Endothelial cell of umbilical vein (primary cell): ENCODE results near the gene LARP1B. TPM values are rescaled to one million over a fixed set of nuclear protein-coding genes. Genes with fewer than 3 reads are reported as not detected.

Experiments
- BruUV-seq: library from RNA; stranded (reverse); fragments of 400-500 nt; replicated peaks from 2 replicates; lab custom pipeline; 2021; lab: Mats Ljungman, UMichigan
- CTCF ChIA-PET: fragments of 300-600, 350-600 bp; sonication (Branson Sonifier 250); formaldehyde crosslinking; loops from one replicate; lab custom pipeline; 2021; ENCODE audit warnings: antibody characterized with exemption, inconsistent platforms; lab: Charles Lee
- POLR2A ChIA-PET: fragments of 300-600, 350-600 bp; sonication (Branson Sonifier 250); formaldehyde crosslinking; loops from one replicate; lab custom pipeline; 2021; ENCODE audit warnings: antibody characterized with exemption, inconsistent platforms; lab: Charles Lee
- DNase-seq: peaks from one replicate; pipeline ENCODE4 v3.0.0-alpha.2; 2011; ENCODE audit warnings: low read depth, low spot score
- FAIRE-seq: peaks from 2 replicates; lab custom pipeline; 2011; peaks lifted over from hg19 to GRCh38; lab: Jason Lieb, UNC
- H2AFZ ChIP-seq: 2 replicates; pipeline ENCODE4 v1.6.0; 2012; ENCODE audit warnings: low read depth, low read length, control low read depth, inconsistent platforms
- H3K27ac ChIP-seq: 2 replicates; pipeline ENCODE4 v1.5.1; 2011; ENCODE audit warnings: low read depth, mild to moderate bottlenecking, control low read depth, low read length, moderate library complexity; ENCODE audit not compliant: insufficient read depth
- H3K27me3 ChIP-seq, 2 experiments: 2 replicates each; pipeline versions ENCODE4 v1.6.0 to v1.6.1; 2011; ENCODE audit warnings: low read length in 2 of 2, mixed read lengths in 1 of 2; ENCODE audit not compliant: control insufficient read depth in 2 of 2, insufficient read depth in 2 of 2
- H3K36me3 ChIP-seq, 2 experiments: 2 replicates in 1 of 2; 3 replicates in 1 of 2; pipeline ENCODE4 v1.5.1; 2011; ENCODE audit warnings: low read length in 2 of 2, mild to moderate bottlenecking in 1 of 2, moderate library complexity in 1 of 2; ENCODE audit not compliant: control insufficient read depth in 2 of 2, insufficient read depth in 2 of 2; ENCODE audit errors: extremely low read depth in 1 of 2
- H3K4me1 ChIP-seq: 3 replicates; pipeline ENCODE4 v1.5.1; 2011; ENCODE audit warnings: mild to moderate bottlenecking, low read length; ENCODE audit not compliant: control insufficient read depth, insufficient read depth; ENCODE audit errors: extremely low read depth
- H3K4me2 ChIP-seq: 2 replicates; pipeline ENCODE4 v1.6.1; 2011; ENCODE audit warnings: low read length, control low read depth, mixed read lengths; ENCODE audit not compliant: insufficient read depth
- H3K4me3 ChIP-seq, 3 experiments: fragments of 200-600 bp in 1 of 3; sonication (generic), shearing (Covaris generic) in 1 of 3; replicated peaks in 1 of 3; 2 replicates each; pipeline ENCODE4 v1.5.1; 2011 to 2016; ENCODE audit warnings: control low read depth in 3 of 3, low read length in 3 of 3, mild to moderate bottlenecking in 2 of 3, inconsistent platforms in 1 of 3, low read depth in 1 of 3, moderate library complexity in 1 of 3; ENCODE audit not compliant: insufficient read depth in 1 of 3
- H3K79me2 ChIP-seq: 2 replicates; pipeline ENCODE4 v1.6.0; 2012; ENCODE audit warnings: low read length, inconsistent platforms; ENCODE audit not compliant: control insufficient read depth, insufficient read depth
- H3K9ac ChIP-seq: replicated peaks from 2 replicates; pipeline ENCODE3; 2011; ENCODE audit warnings: low read length, control low read depth; ENCODE audit not compliant: insufficient read depth; ENCODE audit errors: extremely low read depth
- H3K9me1 ChIP-seq: replicated peaks from 3 replicates; pipeline ENCODE4 v1.6.0; 2011; ENCODE audit warnings: mild to moderate bottlenecking, low read length; ENCODE audit not compliant: control insufficient read depth, insufficient read depth; ENCODE audit errors: extremely low read depth
- H3K9me3 ChIP-seq: replicated peaks from 2 replicates; pipeline ENCODE4 v1.5.1; 2012; ENCODE audit warnings: low read length, inconsistent platforms; ENCODE audit not compliant: control insufficient read depth, insufficient read depth
- H4K20me1 ChIP-seq: replicated peaks from 2 replicates; pipeline ENCODE3; 2011; ENCODE audit warnings: mild to moderate bottlenecking, low read length; ENCODE audit not compliant: control insufficient read depth, insufficient read depth; ENCODE audit errors: extremely low read depth
- CTCF ChIP-seq, 2 donors: IDR thresholded peaks; 1 replicate in 1 of 2; 2 replicates in 1 of 2; pipeline ENCODE4 v1.5.1; 2011; ENCODE audit warnings: low read length in 2 of 2, mild to moderate bottlenecking in 2 of 2, moderate library complexity in 2 of 2, control low read depth in 1 of 2, inconsistent platforms in 1 of 2, low read depth in 1 of 2; ENCODE audit not compliant: insufficient read depth in 1 of 2; ENCODE audit errors: extremely low read depth in 1 of 2
- EZH2 ChIP-seq: IDR thresholded peaks from 2 replicates; pipeline ENCODE4 v1.6.1; 2012; ENCODE audit warnings: borderline replicate concordance, low read depth, mild to moderate bottlenecking, moderate library complexity, low read length, inconsistent platforms; ENCODE audit not compliant: severe bottlenecking
- FOS ChIP-seq: IDR thresholded peaks from 2 replicates; pipeline ENCODE4 v1.6.1; 2011; ENCODE audit warnings: mild to moderate bottlenecking, low read length, moderate library complexity, borderline replicate concordance; ENCODE audit not compliant: insufficient read depth
- GATA2 ChIP-seq: IDR thresholded peaks from 2 replicates; pipeline ENCODE4 v1.7.0; 2011; ENCODE audit warnings: low read depth, mild to moderate bottlenecking, moderate library complexity, mixed read lengths, low read length; ENCODE audit not compliant: insufficient read length, insufficient read depth
- JUN ChIP-seq: IDR thresholded peaks from 2 replicates; pipeline ENCODE4 v1.6.1; 2011; ENCODE audit warnings: borderline replicate concordance, low read depth; ENCODE audit not compliant: insufficient read length, insufficient read depth
- MAX ChIP-seq: IDR thresholded peaks from 2 replicates; pipeline ENCODE4 v1.6.1; 2011; ENCODE audit not compliant: insufficient read depth, insufficient read length
- MYC ChIP-seq: IDR thresholded peaks from one replicate; pipeline ENCODE4 v1.6.1; 2011; ENCODE audit warnings: mild to moderate bottlenecking, low read depth, low read length
- POLR2A ChIP-seq: IDR thresholded peaks from 2 replicates; pipeline ENCODE4 v1.6.1; 2012; ENCODE audit warnings: low read depth, mild to moderate bottlenecking, control low read depth, low read length
- POLR2AphosphoS5 ChIP-seq: IDR thresholded peaks from 2 replicates; pipeline ENCODE4 v1.6.1; 2012; ENCODE audit warnings: low read depth, mild to moderate bottlenecking, control low read depth, low read length, moderate library complexity; ENCODE audit not compliant: insufficient read depth
- dilution Hi-C: fragments of 300-500 bp; cut with MboI; formaldehyde crosslinking; loops from one replicate; pipeline ENCODE4 v1.15.0; 2019; ENCODE audit warnings: low sequenced_read_pairs; ENCODE audit not compliant: extremely low pct_ligation_motif_present
- intact Hi-C: fragments of 100-400 bp; cut with micrococcal nuclease; formaldehyde crosslinking; loops from one replicate; pipeline ENCODE4 v1.10.0; 2022
- polyA plus RNA-seq, 4 experiments: library from polyadenylated mRNA; depleted of rRNA in 3 of 4; stranded (reverse) in 3 of 4; unstranded in 1 of 4; fragments of >200 nt; gene quantifications; 2 replicates each; pipeline versions ENCODE4 v1.2.1 to v1.2.3, GENCODE V29; 2011 to 2012; ENCODE audit warnings: missing spikeins in 1 of 4
- total RNA-seq: library from RNA; stranded (reverse); gene quantifications from 2 replicates; pipeline ENCODE4 v1.2.3, GENCODE V29; 2021

Gene LARP1B
- total and polyA plus RNA-seq, 2 donors (not counting 3 experiments of a cell fraction or from before 2014, with no cell fraction given), result 7.3 to 28.8 TPM

- H2AFZ ChIP-seq, result no peak overlapping the region
- no TSS peak for BruUV-seq
- H4K20me1 ChIP-seq, result no peaks in the 10 kb centered on the region
- ChIA-PET POLR2A (no interaction called here), CTCF (no interaction called here)
- intact Hi-C loops (no loop called here), dilution Hi-C loops (no loop called here)
- H3K4me3 ChIP-seq, result no peak overlapping the region
- H3K27ac ChIP-seq, result no peak overlapping the region
- no peaks in the 10 kb centered on the region for H3K9me3 ChIP-seq
- no peaks in the 10 kb centered on the region for H3K27me3 ChIP-seq
- H3K4me2 ChIP-seq, result no peak overlapping the region
- no peak overlapping the region for H3K9ac ChIP-seq
- no peaks in the 10 kb centered on the region for H3K9me1 ChIP-seq
- no peaks in the 10 kb centered on the region for H3K79me2 ChIP-seq
- H3K4me1 ChIP-seq, result no peaks in the 10 kb centered on the region
- H3K36me3 ChIP-seq, result no peaks in the 10 kb centered on the region
- TF ChIP-seq POLR2A (no peak), GATA2 (no peak), MYC (no peak), FOS (no peak), EZH2 (no peak), POLR2AphosphoS5 (no peak), JUN (no peak), CTCF (IDR thresholded peaks at IDR 0.05; ENCODE audit: extremely low read depth in 1 of 2, insufficient read depth in 1 of 2, low read depth in 1 of 2, low read length in 2 of 2) (no peak), MAX (no peak)
- DNase-seq (no peak), FAIRE-seq (no peak)
Observed at GRCh38 chr4:128241981-128242380, 180.9 kb downstream of the LARP1B start.
